ENCODE results near the gene LRP5. TPM values are rescaled to one million over a fixed set of nuclear protein-coding genes. Genes with fewer than 3 reads are reported as not detected.

The LRP5 gene
- total RNA-seq, 1 donor from 2014 or later: 162 TPM

GRCh38 chr11:68274306-68274705 lies 38.1 kb upstream of the LRP5 start:
- Mint-ChIP-seq H3K36me3 (ENCODE audit: unreplicated experiment) (no peaks in the 10 kb centered on the region), H3K4me1 (ENCODE audit: unreplicated experiment) (peaks cover 25% of the 10 kb centered on the region), H3K27ac (ENCODE audit: unreplicated experiment) (no peak overlapping the region), H3K9me3 (ENCODE audit: unreplicated experiment) (no peaks in the 10 kb centered on the region), H3K4me3 (ENCODE audit: unreplicated experiment) (no peak overlapping the region), H3K27me3 (ENCODE audit: unreplicated experiment) (no peaks in the 10 kb centered on the region)
- no peak for DNase-seq (ENCODE audit: extremely low spot score, unreplicated experiment)
- TF ChIP-seq CTCF (IDR thresholded peaks at IDR 0.05): no peak

- Mint-ChIP-seq H3K4me1 (ENCODE audit: unreplicated experiment) (peaks cover 9% of the 10 kb centered on the region), H3K36me3 (ENCODE audit: unreplicated experiment) (no peaks in the 10 kb centered on the region), H3K9me3 (ENCODE audit: unreplicated experiment) (no peaks in the 10 kb centered on the region), H3K4me3 (ENCODE audit: unreplicated experiment) (no peak overlapping the region), H3K27me3 (ENCODE audit: unreplicated experiment) (no peaks in the 10 kb centered on the region), H3K27ac (ENCODE audit: unreplicated experiment) (no peak overlapping the region)
- DNase-seq (ENCODE audit: extremely low spot score, unreplicated experiment): no peak
- TF ChIP-seq CTCF (IDR thresholded peaks at IDR 0.05): no peak
Measured at GRCh38 chr11:68275721-68276507, 36.5 kb upstream of the LRP5 start.

GRCh38 chr11:68276861-68277260 lies 35.5 kb upstream of the LRP5 start:
- Mint-ChIP-seq H3K4me3 (ENCODE audit: unreplicated experiment) (no peak overlapping the region), H3K9me3 (ENCODE audit: unreplicated experiment) (no peaks in the 10 kb centered on the region), H3K27me3 (ENCODE audit: unreplicated experiment) (no peaks in the 10 kb centered on the region), H3K4me1 (ENCODE audit: unreplicated experiment) (peaks cover 6% of the 10 kb centered on the region), H3K36me3 (ENCODE audit: unreplicated experiment) (no peaks in the 10 kb centered on the region), H3K27ac (ENCODE audit: unreplicated experiment) (no peak overlapping the region)
- DNase-seq (ENCODE audit: extremely low spot score, unreplicated experiment): no peak
- no peak for TF ChIP-seq CTCF (IDR thresholded peaks at IDR 0.05)

GRCh38 chr11:68279676-68280075 lies 32.7 kb upstream of the LRP5 start:
- no peak overlapping the region for H3K4me3 Mint-ChIP-seq (ENCODE audit: unreplicated experiment)
- H3K9me3 Mint-ChIP-seq (ENCODE audit: unreplicated experiment): no peaks in the 10 kb centered on the region
- no peak overlapping the region for H3K27ac Mint-ChIP-seq (ENCODE audit: unreplicated experiment)
- H3K27me3 Mint-ChIP-seq (ENCODE audit: unreplicated experiment): no peaks in the 10 kb centered on the region
- DNase-seq (ENCODE audit: extremely low spot score, unreplicated experiment): no peak
- H3K36me3 Mint-ChIP-seq (ENCODE audit: unreplicated experiment): no peaks in the 10 kb centered on the region
- TF ChIP-seq CTCF (IDR thresholded peaks at IDR 0.05): no peak
- no peaks in the 10 kb centered on the region for H3K4me1 Mint-ChIP-seq (ENCODE audit: unreplicated experiment)

- no peak for DNase-seq (ENCODE audit: extremely low spot score, unreplicated experiment)
- no peak overlapping the region for H3K4me3 Mint-ChIP-seq (ENCODE audit: unreplicated experiment)
- no peaks in the 10 kb centered on the region for H3K27me3 Mint-ChIP-seq (ENCODE audit: unreplicated experiment)
Measured at GRCh38 chr11:68282141-68282860, 30.1 kb upstream of the LRP5 start.

More at GRCh38 chr11:68282141-68282860, 30.1 kb upstream of the LRP5 start:
- Mint-ChIP-seq H3K27ac (ENCODE audit: unreplicated experiment) (no peak overlapping the region), H3K9me3 (ENCODE audit: unreplicated experiment) (no peaks in the 10 kb centered on the region), H3K4me1 (ENCODE audit: unreplicated experiment) (no peaks in the 10 kb centered on the region), H3K36me3 (ENCODE audit: unreplicated experiment) (no peaks in the 10 kb centered on the region)
- TF ChIP-seq CTCF (IDR thresholded peaks at IDR 0.05): no peak

All from osteocyte (in vitro differentiated cells).